K562 (cell line): ENCODE results near the gene SLC34A3. TPM values are rescaled to one million over a fixed set of nuclear protein-coding genes. Genes with fewer than 3 reads are reported as not detected.

Source experiments
- ATF1 ChIP-seq, 2 experiments: fragments of 450-650 bp in 1 of 2; IDR thresholded peaks; 2 replicates each; pipeline ENCODE4 v1.6.1; 2016; ENCODE audit warnings: missing compliant biosample characterization in 1 of 2, missing genetic modification characterization in 1 of 2
- BHLHE40 ChIP-seq: IDR thresholded peaks from 2 replicates; pipeline ENCODE4 v1.6.1; 2011; ENCODE audit warnings: low read length, improper control_type of control experiment
- BRF1 ChIP-seq: IDR thresholded peaks from 3 replicates; pipeline ENCODE4 v1.6.1; 2011; ENCODE audit warnings: borderline replicate concordance, mild to moderate bottlenecking; ENCODE audit not compliant: insufficient read length; ENCODE audit errors: extremely low read depth
- CBFA2T2 ChIP-seq: fragments of 450-650 bp; conservative IDR thresholded peaks from 2 replicates; pipeline ENCODE4 v1.6.1; 2017; ENCODE audit warnings: mild to moderate bottlenecking
- CBFA2T3 ChIP-seq: fragments of 450-650 bp; IDR thresholded peaks from 2 replicates; pipeline ENCODE4 v1.6.1; 2017
- DEAF1 ChIP-seq: fragments of 450-650 bp; formaldehyde crosslinking; IDR thresholded peaks from 2 replicates; pipeline ENCODE4 v1.4.0; 2020; ENCODE audit warnings: mild to moderate bottlenecking, moderate library complexity
- DPF2 ChIP-seq: fragments of 450-650 bp; IDR thresholded peaks from 2 replicates; pipeline ENCODE4 v1.6.1; 2016
- E2F6 ChIP-seq, 2 experiments: IDR thresholded peaks; 2 replicates each; pipeline ENCODE4 v1.6.1; 2011; ENCODE audit warnings: borderline replicate concordance in 1 of 2, control low read depth in 1 of 2, low read depth in 1 of 2, low read length in 1 of 2, mild to moderate bottlenecking in 1 of 2, mixed read lengths in 1 of 2, moderate library complexity in 1 of 2; ENCODE audit not compliant: insufficient read depth in 1 of 2, insufficient read length in 1 of 2, poor library complexity in 1 of 2, severe bottlenecking in 1 of 2; ENCODE audit errors: extremely low read depth in 1 of 2
- ETV1 ChIP-seq: fragments of 450-650 bp; conservative IDR thresholded peaks from 2 replicates; pipeline ENCODE4 v1.6.1; 2016; ENCODE audit warnings: missing genetic modification characterization, control low read depth, low read depth, missing compliant biosample characterization
- KHSRP ChIP-seq: fragments of 450-650 bp; IDR thresholded peaks from 2 replicates; pipeline ENCODE4 v1.6.1; 2017
- MAZ ChIP-seq, 2 experiments: fragments of 450-650 bp in 1 of 2; sonication (generic) in 1 of 2; formaldehyde crosslinking; IDR thresholded peaks in 1 of 2; conservative IDR thresholded peaks in 1 of 2; 2 replicates each; pipeline versions ENCODE4 v1.4.0 to v1.5.0; 2020; ENCODE audit warnings: mild to moderate bottlenecking in 1 of 2, missing genetic modification reagents in 1 of 2
- MITF ChIP-seq: IDR thresholded peaks from 2 replicates; pipeline ENCODE4 v1.6.1; 2014; ENCODE audit warnings: antibody characterized with exemption
- MNT ChIP-seq, 2 experiments: fragments of 450-650 bp; conservative IDR thresholded peaks; 2 replicates each; pipeline ENCODE4 v1.6.1; 2017; ENCODE audit warnings: mild to moderate bottlenecking in 2 of 2, moderate library complexity in 2 of 2
- MYBL2 ChIP-seq, 2 experiments: fragments of 450-650 bp in 1 of 2; sonication (generic) in 1 of 2; formaldehyde crosslinking in 1 of 2; IDR thresholded peaks; 2 replicates each; pipeline versions ENCODE4 v1.6.1 to v1.8.1; 2017 to 2022; ENCODE audit warnings: borderline replicate concordance in 1 of 2, inconsistent platforms in 1 of 2, low read depth in 1 of 2, mild to moderate bottlenecking in 1 of 2, missing genetic modification reagents in 1 of 2, moderate library complexity in 1 of 2
- MYC ChIP-seq, 2 experiments: fragments of 250-450 bp in 1 of 2; sonication (Bioruptor Pico) in 1 of 2; IDR thresholded peaks; 2 replicates each; pipeline versions ENCODE4 v1.5.1 to v1.6.1; 2012 to 2021; ENCODE audit warnings: low read depth in 2 of 2, borderline replicate concordance in 1 of 2, improper control_type of control experiment in 1 of 2, low read length in 1 of 2, mild to moderate bottlenecking in 1 of 2, moderate library complexity in 1 of 2
- NFIX ChIP-seq: fragments of 250-450 bp; sonication (Bioruptor Pico); IDR thresholded peaks from 2 replicates; pipeline ENCODE4 v1.4.0; 2020; ENCODE audit warnings: low read depth, mild to moderate bottlenecking, moderate library complexity
- POLR2AphosphoS5 ChIP-seq: IDR thresholded peaks from 2 replicates; pipeline ENCODE4 v1.6.1; 2011; ENCODE audit warnings: mild to moderate bottlenecking, low read depth, low read length, moderate library complexity; ENCODE audit not compliant: control insufficient read depth, insufficient read depth
- RCOR1 ChIP-seq, 2 experiments: IDR thresholded peaks; 2 replicates each; pipeline ENCODE4 v1.6.1; 2012; ENCODE audit warnings: low read depth in 2 of 2, low read length in 2 of 2, borderline replicate concordance in 1 of 2, improper control_type of control experiment in 1 of 2
- RUNX1 ChIP-seq: sonication (generic); IDR thresholded peaks from 2 replicates; pipeline ENCODE4 v1.6.1; 2016; ENCODE audit warnings: antibody characterized with exemption, low read depth
- STAT5A ChIP-seq: IDR thresholded peaks from 2 replicates; pipeline ENCODE4 v1.6.1; 2012; ENCODE audit warnings: low read length, inconsistent platforms, borderline replicate concordance
- TSC22D4 ChIP-seq: fragments of 450-650 bp; IDR thresholded peaks from 2 replicates; pipeline ENCODE4 v1.6.1; 2016; ENCODE audit warnings: missing genetic modification characterization, missing biosample characterization, control low read depth
- ZNF274 ChIP-seq: IDR thresholded peaks from 2 replicates; pipeline ENCODE4 v1.6.1; 2011; ENCODE audit warnings: low read depth, mild to moderate bottlenecking, low read length, moderate library complexity, borderline replicate concordance
- polyA plus RNA-seq, 8 experiments: library from polyadenylated mRNA; depleted of rRNA in 4 of 8; stranded (reverse) in 5 of 8; unstranded in 3 of 8; fragments of >200 nt; fragmentation: Nextera tagmentation in 2 of 8; fragmentation: Illumina TruSeq in 1 of 8; extraction: Ambion mirVana in 2 of 8; extraction: Trizol in 1 of 8; gene quantifications; 2 replicates each; pipeline versions ENCODE4 v1.2.1 to v1.2.3, GENCODE V29; 2011 to 2014; ENCODE audit warnings: inconsistent platforms in 1 of 8, missing spikeins in 1 of 8
- total RNA-seq, 7 experiments: library from RNA; depleted of rRNA in 6 of 7; stranded (reverse); fragments of >200 nt in 6 of 7; fragmentation: Illumina TruSeq in 2 of 7; extraction: Trizol in 2 of 7; gene quantifications; 2 replicates each; pipeline versions ENCODE4 v1.2.1 to v1.2.3, GENCODE V29; 2011 to 2021; ENCODE audit warnings: low replicate concordance in 1 of 7

Gene SLC34A3
- total and polyA plus RNA-seq, 9 of the 15 experiments (the other 6 are each of a cell fraction or from before 2014, with no cell fraction given) = not detected

GRCh38 chr9:137218754-137219271, 11.9 kb upstream of the SLC34A3 start (continued):
- TF ChIP-seq DEAF1 (CRISPR knock-in tag) (no peak), MYBL2 (IDR thresholded peaks at IDR 0.05; ENCODE audit: low read depth) (no peak), MYBL2 (CRISPR knock-in tag; IDR thresholded peaks at IDR 0.05; ENCODE audit: borderline replicate concordance) (no peak), POLR2AphosphoS5 (peak; percentile 49; the same call in 1 of the 2 replicates), NFIX (CRISPR knock-in tag) (no peak), MYC (IDR thresholded peaks at IDR 0.05; ENCODE audit: low read depth, low read length) (peak; percentile 36; the same call in 1 of the 2 replicates), MYC (CRISPR knock-in tag; IDR thresholded peaks at IDR 0.05; ENCODE audit: borderline replicate concordance, low read depth) (no peak), STAT5A (peak; percentile 49; the same call in 1 of the 2 replicates), KHSRP (no peak), ZNF274 (no peak), RUNX1 (no peak), BHLHE40 (peak; percentile 70), MITF (no peak), MNT (conservative IDR thresholded peaks at IDR 0.05) (peak; percentile 54 to 81), DPF2 (peak; percentile 96), CBFA2T3 (peak; percentile 75), CBFA2T2 (peak; percentile 43), BRF1 (no peak), MAZ (CRISPR knock-in tag; conservative IDR thresholded peaks at IDR 0.05 in 1 of 2, IDR thresholded peaks at IDR 0.05 in 1 of 2) (peak; percentile 73 to 76), E2F6 (IDR thresholded peaks at IDR 0.05; ENCODE audit: borderline replicate concordance in 1 of 2, extremely low read depth in 1 of 2, insufficient read depth in 1 of 2, insufficient read length in 1 of 2, low read depth in 1 of 2, low read length in 1 of 2, poor library complexity in 1 of 2, severe bottlenecking in 1 of 2) (peak in 1 of 2 experiments; percentile 28), TSC22D4 (tag) (no peak), RCOR1 (IDR thresholded peaks at IDR 0.05; ENCODE audit: borderline replicate concordance in 1 of 2, low read depth in 2 of 2, low read length in 2 of 2) (peak in 1 of 2 experiments; percentile 59; a peak in 2 of 4 replicates), ATF1 (CRISPR knock-in tag; IDR thresholded peaks at IDR 0.05) (no peak), ATF1 (tag; IDR thresholded peaks at IDR 0.05) (peak; percentile 57), ETV1 (tag) (peak; percentile 51)
